ENCODE results near the gene IMPG2.

The IMPG2 gene

DNA sequence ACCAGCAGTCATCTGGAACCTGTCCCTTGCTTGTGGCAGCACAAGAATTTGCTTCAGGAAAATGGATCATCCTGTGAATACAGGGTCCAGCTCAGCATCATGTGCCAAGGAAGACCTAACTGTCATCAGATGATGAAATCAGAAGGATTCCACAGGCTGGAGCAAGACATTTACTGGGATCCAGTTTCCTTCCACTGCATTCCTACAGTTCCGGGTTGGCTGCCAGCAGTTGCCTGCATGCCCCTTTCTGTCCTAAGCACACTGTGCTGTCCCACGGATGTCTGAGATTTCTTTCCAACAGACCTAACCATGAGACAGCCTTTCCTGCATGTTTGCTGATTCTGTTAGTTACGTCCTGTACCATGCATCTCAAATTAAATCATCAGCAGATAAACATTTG lies 140.7 kb downstream of the IMPG2 start:
- DNase-seq, result no peak

DNA sequence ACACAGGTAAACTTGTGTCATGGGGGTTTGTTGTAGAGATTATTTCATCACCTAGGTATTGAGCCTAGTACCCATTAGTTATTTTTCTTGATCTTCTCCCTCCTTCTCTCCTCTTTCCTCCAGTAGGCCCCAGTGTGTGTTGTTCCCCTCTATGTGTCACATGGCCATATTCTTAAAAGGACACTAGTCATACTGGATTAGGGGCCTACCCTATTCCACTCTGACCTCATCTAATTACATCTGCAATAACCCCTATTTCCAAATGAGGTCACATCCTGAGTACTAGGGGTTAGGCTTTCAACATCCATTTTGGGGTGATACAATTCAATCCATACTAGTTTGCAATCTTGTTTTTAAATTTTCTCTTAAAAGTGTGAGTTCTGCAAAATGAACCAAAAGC lies 142.8 kb downstream of the IMPG2 start:
- DNase-seq, result no peak
